PFSK-1 (cell line): ENCODE results near the gene KISS1R.

Source experiments
- POLR2AphosphoS5 ChIP-seq: IDR thresholded peaks from 2 replicates; pipeline ENCODE4 v1.6.1; 2012; ENCODE audit warnings: low read depth, mild to moderate bottlenecking, control low read depth, low read length, moderate library complexity
- SIN3A ChIP-seq: IDR thresholded peaks from 2 replicates; pipeline ENCODE4 v1.6.1; 2012; ENCODE audit warnings: mild to moderate bottlenecking, low read length, moderate library complexity, borderline replicate concordance; ENCODE audit not compliant: insufficient read depth
- TF ChIP-seq, protein P1 (sequence below), 2 experiments: IDR thresholded peaks; 2 replicates each; pipeline versions ENCODE4 v1.6.1 to v1.8.0; 2011 to 2012; ENCODE audit warnings: low read depth in 2 of 2, low read length in 2 of 2, control low read depth in 1 of 2, inconsistent platforms in 1 of 2, mild to moderate bottlenecking in 1 of 2, moderate library complexity in 1 of 2; ENCODE audit not compliant: insufficient read depth in 1 of 2

DNA sequence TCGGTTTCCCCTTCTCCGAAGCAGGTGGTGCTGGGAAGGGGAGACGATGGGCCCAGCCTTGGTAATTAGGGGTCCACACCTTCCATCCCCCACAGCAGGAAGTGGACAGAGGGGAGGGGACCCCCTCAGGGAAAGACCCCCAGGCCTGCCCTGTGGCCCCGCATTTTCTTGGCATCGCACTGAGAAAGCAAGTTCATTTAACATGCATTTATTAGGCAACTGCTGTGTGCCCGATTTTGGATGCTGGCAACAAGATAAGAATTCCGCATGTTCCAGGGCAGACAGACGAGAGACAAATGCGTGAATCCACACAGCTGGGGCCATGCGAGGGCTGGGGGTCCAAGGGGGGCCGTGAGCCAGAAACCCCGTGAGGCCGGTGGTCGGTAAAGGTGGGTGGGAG lies 37.1 kb downstream of the KISS1R start:
- no peak for TF ChIP-seq POLR2AphosphoS5
- no peak for TF ChIP-seq SIN3A
- TF ChIP-seq, protein P1, sequence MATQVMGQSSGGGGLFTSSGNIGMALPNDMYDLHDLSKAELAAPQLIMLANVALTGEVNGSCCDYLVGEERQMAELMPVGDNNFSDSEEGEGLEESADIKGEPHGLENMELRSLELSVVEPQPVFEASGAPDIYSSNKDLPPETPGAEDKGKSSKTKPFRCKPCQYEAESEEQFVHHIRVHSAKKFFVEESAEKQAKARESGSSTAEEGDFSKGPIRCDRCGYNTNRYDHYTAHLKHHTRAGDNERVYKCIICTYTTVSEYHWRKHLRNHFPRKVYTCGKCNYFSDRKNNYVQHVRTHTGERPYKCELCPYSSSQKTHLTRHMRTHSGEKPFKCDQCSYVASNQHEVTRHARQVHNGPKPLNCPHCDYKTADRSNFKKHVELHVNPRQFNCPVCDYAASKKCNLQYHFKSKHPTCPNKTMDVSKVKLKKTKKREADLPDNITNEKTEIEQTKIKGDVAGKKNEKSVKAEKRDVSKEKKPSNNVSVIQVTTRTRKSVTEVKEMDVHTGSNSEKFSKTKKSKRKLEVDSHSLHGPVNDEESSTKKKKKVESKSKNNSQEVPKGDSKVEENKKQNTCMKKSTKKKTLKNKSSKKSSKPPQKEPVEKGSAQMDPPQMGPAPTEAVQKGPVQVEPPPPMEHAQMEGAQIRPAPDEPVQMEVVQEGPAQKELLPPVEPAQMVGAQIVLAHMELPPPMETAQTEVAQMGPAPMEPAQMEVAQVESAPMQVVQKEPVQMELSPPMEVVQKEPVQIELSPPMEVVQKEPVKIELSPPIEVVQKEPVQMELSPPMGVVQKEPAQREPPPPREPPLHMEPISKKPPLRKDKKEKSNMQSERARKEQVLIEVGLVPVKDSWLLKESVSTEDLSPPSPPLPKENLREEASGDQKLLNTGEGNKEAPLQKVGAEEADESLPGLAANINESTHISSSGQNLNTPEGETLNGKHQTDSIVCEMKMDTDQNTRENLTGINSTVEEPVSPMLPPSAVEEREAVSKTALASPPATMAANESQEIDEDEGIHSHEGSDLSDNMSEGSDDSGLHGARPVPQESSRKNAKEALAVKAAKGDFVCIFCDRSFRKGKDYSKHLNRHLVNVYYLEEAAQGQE (IDR thresholded peaks at IDR 0.05; ENCODE audit: insufficient read depth in 1 of 2, low read depth in 2 of 2, low read length in 2 of 2), result no peak
